RWPE1 (cell line): ENCODE results near the gene SEC31B.

Experiments used
- CTCF ChIA-PET: fragments of 350-600 bp; sonication (Branson Sonifier 250); formaldehyde crosslinking; extraction: SDS; loops from one replicate; lab custom pipeline; 2021; lab: Yijun Ruan, JAX
- POLR2A ChIA-PET: fragments of 400-600 bp; formaldehyde crosslinking; extraction: SDS; loops from one replicate; lab custom pipeline; 2020; ENCODE audit warnings: antibody characterized with exemption; ENCODE audit not compliant: low non-redundant PET; lab: Yijun Ruan, JAX
- DNase-seq: peaks from one replicate; pipeline ENCODE4 v3.0.0; 2012; ENCODE audit warnings: low spot score
- H3K27ac ChIP-seq: fragments of 450-650 bp; 2 replicates; pipeline ENCODE4 v1.5.1; 2017
- TF ChIP-seq, protein P1 (sequence below): fragments of 450-650 bp; conservative IDR thresholded peaks from 2 replicates; pipeline ENCODE4 v1.5.1; 2017; ENCODE audit warnings: low read depth, mild to moderate bottlenecking

The SEC31B gene

DNA sequence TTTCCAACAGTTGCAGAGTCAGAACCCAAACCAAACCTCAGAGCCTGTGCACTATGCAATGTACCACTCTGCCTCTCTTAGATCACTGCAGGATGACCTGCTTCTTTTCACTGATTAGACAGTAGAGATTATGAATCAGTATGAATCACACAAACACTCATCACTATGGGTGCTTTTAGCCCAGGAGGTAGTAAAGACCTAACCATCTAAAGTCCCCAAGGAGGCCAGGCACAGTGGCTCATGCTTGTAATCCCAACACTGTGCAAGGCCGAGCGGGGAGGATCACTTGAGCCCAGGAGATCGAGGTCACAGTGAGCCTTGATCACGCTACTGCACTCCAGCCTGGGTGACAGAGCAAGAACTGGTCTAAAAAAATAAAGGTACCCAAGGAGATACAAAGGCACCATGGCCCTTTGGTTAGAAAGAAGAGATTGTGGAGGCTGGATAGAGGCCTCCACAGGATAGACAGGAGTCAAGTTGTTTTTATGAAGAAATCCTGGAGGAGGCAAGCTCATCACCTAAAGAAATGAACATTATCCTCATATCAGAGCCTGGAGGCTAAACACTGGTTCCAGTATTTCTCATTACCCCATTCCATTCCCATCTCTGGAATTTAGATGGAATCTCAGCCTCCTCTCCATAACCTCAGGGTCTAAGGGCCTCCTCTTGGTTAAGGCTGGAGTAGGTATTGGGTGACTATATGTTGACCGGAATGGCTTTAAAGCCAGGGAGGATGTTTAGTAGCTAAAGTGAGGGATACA, 12.9 kb downstream of the SEC31B start:
- TF ChIP-seq, protein P1, sequence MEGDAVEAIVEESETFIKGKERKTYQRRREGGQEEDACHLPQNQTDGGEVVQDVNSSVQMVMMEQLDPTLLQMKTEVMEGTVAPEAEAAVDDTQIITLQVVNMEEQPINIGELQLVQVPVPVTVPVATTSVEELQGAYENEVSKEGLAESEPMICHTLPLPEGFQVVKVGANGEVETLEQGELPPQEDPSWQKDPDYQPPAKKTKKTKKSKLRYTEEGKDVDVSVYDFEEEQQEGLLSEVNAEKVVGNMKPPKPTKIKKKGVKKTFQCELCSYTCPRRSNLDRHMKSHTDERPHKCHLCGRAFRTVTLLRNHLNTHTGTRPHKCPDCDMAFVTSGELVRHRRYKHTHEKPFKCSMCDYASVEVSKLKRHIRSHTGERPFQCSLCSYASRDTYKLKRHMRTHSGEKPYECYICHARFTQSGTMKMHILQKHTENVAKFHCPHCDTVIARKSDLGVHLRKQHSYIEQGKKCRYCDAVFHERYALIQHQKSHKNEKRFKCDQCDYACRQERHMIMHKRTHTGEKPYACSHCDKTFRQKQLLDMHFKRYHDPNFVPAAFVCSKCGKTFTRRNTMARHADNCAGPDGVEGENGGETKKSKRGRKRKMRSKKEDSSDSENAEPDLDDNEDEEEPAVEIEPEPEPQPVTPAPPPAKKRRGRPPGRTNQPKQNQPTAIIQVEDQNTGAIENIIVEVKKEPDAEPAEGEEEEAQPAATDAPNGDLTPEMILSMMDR: no peak
- ChIA-PET CTCF (interaction anchor here (2.1 to 4.6 kb wide), 3 partner anchors 12 to 73 kb away, joined by 11 to 38 read pairs (median 25); no protein-coding TSS in a partner anchor), POLR2A (interaction anchor here (0.5 kb wide), 1 partner anchor 12 kb away, joined by 5 read pairs; no protein-coding TSS in a partner anchor)
- no peak overlapping the region for H3K27ac ChIP-seq
- peak; percentile 70 for DNase-seq

DNA sequence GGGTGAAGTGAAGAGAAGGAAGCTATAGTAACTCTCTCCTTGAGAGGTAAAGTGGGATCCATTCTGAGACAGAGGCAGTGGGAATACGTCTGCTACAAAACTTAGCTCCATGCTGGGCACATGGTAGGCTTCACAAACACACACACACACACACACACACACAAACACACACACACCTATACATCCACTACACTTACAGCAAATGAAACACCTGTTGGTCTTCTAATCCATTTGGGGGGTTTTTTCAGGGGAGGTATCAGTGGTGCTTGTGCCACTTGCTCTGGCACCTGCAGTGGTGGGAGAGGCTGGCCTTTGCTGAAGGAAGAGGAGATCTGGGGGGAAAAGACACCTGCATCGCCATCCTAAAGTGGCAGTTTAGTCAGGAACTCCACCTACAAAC, 14.5 kb downstream of the SEC31B start:
- TF ChIP-seq, protein P1: no peak
- no peak for DNase-seq
- ChIA-PET CTCF (interaction anchor here (0.7 to 1.7 kb wide), 3 partner anchors 14 to 584 kb away, joined by 3 to 5 read pairs (median 4); no protein-coding TSS in a partner anchor), POLR2A (no interaction called here)
- H3K27ac ChIP-seq: no peak overlapping the region

GRCh38 chr10:100504096-100504495, 15.6 kb downstream of the SEC31B start:
- ChIA-PET POLR2A (no interaction called here), CTCF (interaction anchor here (1.7 kb wide), 1 partner anchor 15 kb away, joined by 4 read pairs; no protein-coding TSS in a partner anchor)
- no peak overlapping the region for H3K27ac ChIP-seq
- no peak for DNase-seq
- TF ChIP-seq, protein P1: no peak

DNA sequence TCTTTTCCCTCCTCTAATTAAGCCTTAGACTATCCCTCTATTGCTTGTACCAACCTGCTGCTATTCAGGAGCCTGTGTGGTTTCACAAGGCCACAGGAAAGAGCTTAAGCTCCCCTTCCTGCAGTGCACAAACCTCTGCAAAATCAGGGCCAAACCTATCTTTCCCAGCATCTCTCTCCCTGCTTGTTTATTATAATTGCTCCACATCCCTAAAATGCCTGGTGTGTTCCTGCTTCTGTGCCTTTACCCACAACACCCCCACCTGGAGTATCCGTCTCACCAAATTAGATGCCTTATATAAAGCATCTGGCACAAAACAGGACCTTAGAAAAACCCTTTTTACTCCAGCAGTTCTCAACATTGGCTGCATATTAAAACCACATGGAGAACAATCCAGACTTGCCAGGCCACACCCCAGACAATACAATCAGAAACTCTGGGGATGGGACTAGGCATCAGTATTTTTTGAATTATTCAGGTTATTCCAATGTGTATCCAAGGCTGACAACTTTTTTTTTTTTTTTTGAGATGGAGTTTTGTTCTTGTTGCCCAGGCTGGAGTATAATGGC, 16.7 kb downstream of the SEC31B start:
- H3K27ac ChIP-seq: no peak overlapping the region
- CTCF ChIA-PET: interaction anchor here (0.7 kb wide), 1 partner anchor 225 kb away, joined by 3 read pairs; no protein-coding TSS in a partner anchor
- DNase-seq: no peak
- TF ChIP-seq, protein P1: no peak
- POLR2A ChIA-PET: no interaction called here

- DNase-seq: no peak
- H3K27ac ChIP-seq: no peak overlapping the region
- TF ChIP-seq, protein P1: no peak
- CTCF ChIA-PET: interaction anchor here (0.8 to 1.0 kb wide), 2 partner anchors 17 to 19 kb away, joined by 3 read pairs; no protein-coding TSS in a partner anchor
- POLR2A ChIA-PET: no interaction called here
Observed at GRCh38 chr10:100501423-100501822, 18.2 kb downstream of the SEC31B start.

GRCh38 chr10:100498059-100498458, 21.6 kb downstream of the SEC31B start:
- H3K27ac ChIP-seq: no peak overlapping the region
- no peak for DNase-seq
- TF ChIP-seq, protein P1: no peak
- POLR2A ChIA-PET: no interaction called here
- CTCF ChIA-PET: interaction anchor here (1.2 kb wide), 1 partner anchor 16 kb away, joined by 4 read pairs; no protein-coding TSS in a partner anchor
